DMS153 (cell line): ENCODE results near the gene SLC22A23.

ENCODE experiments used
- DNase-seq: peaks from one replicate; lab custom pipeline; 2025; lab: John Stamatoyannopoulos, UW

Gene SLC22A23

DNA sequence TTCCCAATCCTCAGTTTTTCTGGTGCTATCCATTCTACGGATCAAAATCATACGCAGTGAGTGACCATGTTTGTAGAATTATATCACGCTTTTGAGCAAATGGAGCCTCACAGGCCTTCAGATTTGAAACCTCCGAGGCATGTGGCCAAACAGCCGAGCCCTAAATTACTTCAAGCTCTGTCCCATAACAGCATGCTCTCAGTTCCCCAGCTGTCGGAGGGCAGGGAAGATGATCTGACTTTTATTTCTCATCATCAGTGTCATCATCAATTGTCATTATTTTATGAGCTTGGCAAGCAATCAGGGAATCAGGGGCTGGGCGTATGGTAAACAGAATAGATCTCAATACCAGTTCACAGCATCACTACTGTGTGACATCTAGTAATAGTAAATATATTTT, 124.9 kb downstream of the SLC22A23 start:
- no peak for DNase-seq

- no peak for DNase-seq
These were observed 125.4 kb downstream of the SLC22A23 start for GRCh38 chr6:3331494-3331893.

DNA sequence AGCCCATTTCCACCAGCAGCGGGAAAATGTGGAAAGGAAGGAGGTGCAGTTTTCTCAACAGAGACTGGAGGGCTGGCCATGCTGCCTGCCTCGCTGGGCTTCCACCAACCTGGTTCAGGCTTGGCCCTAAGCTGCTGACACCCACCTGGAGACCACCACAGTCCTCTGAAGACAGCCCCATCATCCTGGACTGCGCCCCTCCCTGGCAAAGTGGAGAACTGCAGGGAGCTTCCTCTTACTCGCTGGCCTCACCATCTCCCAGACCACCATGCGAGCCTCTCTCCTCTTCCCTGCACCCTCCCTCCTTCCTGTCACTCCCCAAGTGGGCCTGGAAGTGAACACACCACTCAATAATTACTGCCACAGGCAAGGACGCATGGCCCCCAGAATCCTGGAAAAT, 126.7 kb downstream of the SLC22A23 start:
- no peak for DNase-seq

- no peak for DNase-seq
These were observed 127.3 kb downstream of the SLC22A23 start for GRCh38 chr6:3329393-3330051.

- DNase-seq, result no peak
These were observed 128.1 kb downstream of the SLC22A23 start for GRCh38 chr6:3328796-3329195.

DNA sequence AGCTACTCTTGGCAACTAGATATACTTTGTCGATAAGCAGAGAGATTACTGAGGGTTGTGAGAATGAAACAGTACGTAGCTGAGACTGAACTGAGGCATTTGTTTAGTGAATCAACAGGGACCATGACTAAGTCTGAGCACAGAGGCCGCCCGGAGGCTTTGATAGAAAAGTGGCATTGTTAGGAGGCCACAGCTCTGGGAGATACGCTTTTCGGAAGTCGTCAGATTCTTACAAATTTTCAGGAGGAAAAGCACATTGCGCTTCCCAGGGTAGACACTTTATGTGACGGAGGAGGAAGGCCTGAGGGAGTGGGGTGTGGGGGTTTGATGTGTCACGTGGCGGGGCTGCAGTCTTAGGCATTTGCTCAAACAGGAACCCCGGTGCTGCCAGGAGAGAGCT, 128.7 kb downstream of the SLC22A23 start:
- no peak for DNase-seq

- DNase-seq, result no peak
These were observed 129.4 kb downstream of the SLC22A23 start for GRCh38 chr6:3327403-3327802.

DNA sequence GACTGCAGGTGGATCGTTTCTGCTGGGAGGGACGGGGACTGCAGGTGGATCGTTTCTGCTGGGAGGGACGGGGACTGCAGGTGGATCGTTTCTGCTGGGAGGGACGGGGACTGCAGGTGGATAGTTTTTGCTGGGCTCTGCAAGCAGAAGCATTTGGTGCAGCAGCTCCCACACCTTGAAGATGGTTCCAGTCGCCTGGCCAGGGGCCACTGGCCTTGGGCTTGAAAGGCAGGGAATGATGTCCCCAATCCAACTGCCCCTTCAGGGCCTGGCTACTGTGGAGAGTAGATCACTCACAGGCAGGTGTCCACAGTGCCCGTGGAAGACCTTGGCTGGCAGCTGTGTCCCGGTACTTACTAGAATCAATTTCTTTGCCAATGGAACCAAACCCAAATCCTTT, 129.9 kb downstream of the SLC22A23 start:
- no peak for DNase-seq

- DNase-seq, result no peak
These were observed 130.5 kb downstream of the SLC22A23 start for GRCh38 chr6:3326184-3326971.

- DNase-seq, result no peak
These were observed 131.6 kb downstream of the SLC22A23 start for GRCh38 chr6:3325210-3325609.

GRCh38 chr6:3324262-3324942, 132.4 kb downstream of the SLC22A23 start:
- no peak for DNase-seq

DNA sequence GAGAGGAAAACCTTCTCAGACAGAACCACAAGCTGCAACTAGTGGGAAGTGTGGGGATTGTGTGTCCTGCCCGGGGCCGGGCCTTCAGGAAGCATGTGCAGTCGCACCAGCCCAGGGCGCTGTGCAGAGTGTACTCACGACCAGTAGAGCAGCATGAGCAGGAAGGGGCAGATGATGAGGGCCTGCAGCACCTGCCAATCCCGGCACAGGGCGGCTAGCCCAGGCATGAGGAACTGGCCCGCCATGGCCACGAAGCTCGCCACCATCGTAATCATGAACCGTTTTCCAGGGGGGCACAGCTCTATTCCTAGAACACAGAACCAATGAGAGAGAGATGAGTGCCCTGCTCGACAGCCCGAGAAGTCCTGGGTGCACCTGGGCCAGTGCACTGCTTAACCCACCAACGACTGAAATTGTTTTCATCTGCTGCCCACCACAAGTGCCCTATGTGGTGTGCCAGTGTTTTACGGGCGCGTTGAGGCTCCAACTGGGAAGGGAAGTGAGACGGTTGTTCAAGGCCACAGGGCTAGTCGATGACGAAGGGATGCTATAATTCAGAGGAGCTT, 133.1 kb downstream of the SLC22A23 start:
- no peak for DNase-seq

DNA sequence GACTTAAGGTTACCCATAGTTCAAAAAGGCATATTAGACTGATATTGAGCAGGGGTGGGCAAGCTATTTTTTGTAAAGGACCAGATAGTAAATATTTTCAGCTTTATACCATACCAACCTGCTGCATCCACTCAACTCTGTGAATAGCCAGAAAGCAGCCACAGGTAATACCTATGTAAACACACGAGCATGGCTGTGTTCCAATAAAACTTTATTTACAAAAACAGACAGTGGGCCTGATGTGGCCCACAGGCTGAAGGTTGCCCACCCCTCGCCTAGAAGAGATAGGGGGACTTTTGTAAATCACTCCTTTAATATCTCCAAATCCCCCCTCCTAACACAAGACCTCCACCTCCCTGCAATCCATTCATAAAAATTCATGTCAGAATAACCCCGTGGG, 133.7 kb downstream of the SLC22A23 start:
- no peak for DNase-seq

GRCh38 chr6:3322366-3322890, 134.4 kb downstream of the SLC22A23 start:
- no peak for DNase-seq

- no peak for DNase-seq
These were observed 135.0 kb downstream of the SLC22A23 start for GRCh38 chr6:3321875-3322274.

DNA sequence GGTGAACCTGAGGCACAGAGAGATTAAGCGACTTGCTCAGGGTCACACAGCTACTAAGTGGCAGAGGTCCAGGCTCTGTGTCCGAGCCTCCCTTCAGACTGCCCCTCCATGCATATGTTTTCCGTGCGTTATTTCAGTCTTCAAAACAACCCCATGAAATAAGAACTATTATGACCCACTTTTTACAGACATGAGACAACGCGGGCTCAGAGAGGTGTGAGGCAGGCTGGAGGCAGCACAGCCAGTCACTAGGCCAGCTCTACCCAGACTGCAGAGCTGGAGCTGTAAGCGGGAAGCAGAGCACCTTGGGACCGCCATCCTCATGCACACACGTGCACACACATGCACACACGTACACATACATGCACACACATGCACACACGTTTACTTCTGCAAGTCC, 135.8 kb downstream of the SLC22A23 start:
- no peak for DNase-seq

GRCh38 chr6:3320238-3320811, 136.5 kb downstream of the SLC22A23 start:
- no peak for DNase-seq

DNA sequence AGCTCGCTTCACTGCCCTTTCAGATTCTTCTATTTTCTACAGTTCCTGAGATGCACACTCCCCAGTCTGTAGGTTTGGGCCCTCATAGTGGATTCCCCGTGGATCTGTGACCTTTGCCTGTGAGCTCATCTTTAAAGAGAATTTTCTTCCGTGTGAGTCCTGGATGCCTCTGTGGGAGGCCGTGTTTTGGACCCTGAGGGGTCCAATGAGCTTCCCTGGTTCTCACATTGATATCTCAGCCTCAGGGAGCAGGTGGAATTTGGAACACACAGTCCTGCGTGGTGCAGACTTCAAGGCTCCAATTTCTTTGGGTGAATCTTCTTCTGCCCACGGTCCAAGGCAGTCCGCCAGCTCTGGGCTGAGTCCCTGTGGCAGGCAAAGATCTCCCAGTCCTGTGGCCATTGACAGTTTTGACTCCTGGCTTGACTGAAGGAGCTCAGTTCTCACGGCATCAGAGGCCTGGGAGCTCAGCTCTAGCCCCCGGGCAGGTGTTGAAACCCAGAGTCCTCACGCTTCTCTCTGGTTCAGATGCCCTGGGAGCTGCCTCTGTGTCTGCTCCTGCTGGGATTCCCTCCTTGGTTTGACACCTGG, 137.1 kb downstream of the SLC22A23 start:
- DNase-seq, result no peak

DNA sequence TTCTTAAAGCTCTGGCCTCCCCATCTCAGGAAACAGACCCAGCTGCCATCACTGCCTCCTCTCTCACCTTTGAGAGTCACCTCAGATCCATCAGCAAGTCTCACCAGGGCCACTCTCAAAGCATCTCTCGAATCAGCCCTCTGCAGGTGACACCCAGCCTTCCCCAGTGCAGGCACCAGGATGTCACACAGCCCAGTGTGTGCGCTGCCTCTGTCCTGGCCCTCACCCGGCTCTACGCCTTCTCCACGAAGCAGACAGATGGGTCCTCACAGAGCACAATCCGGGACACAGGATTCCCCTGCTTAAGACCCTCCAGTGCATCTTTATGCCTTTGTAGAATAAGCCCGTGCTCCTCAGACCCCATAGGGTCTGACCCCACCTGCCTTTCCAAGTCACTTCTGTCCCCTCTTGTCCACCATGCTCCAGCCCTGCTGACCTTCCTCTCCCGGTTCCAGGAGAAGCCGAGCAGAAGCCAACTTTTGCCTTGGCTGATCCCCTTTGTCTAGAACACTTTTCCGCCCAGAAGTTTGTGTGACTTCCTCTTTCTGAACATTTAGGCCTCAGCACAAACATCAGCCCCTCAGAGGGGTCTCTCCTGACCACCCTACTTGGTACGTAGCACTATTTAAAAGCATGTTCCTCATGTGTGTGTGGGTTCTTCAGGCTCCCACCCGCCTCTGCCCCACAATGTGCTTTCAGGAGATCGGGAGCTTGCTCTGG, 137.9 kb downstream of the SLC22A23 start:
- no peak for DNase-seq

- DNase-seq, result no peak
These were observed 138.6 kb downstream of the SLC22A23 start for GRCh38 chr6:3318226-3318625.

- DNase-seq, result no peak
These were observed 139.1 kb downstream of the SLC22A23 start for GRCh38 chr6:3317741-3318211.
